AG20443 (cell line): Measurements from ENCODE around the gene STYK1.
"Not testable (repeated sequence)": the region's sequence is repeated elsewhere in the genome, so short reads cannot be mapped to it uniquely, and the experiment has no call there.

Experiments
- DNase-seq: peaks from one replicate; pipeline ENCODE4 v3.0.0; 2012; ENCODE audit warnings: low spot score, mixed read lengths

The STYK1 gene

DNA sequence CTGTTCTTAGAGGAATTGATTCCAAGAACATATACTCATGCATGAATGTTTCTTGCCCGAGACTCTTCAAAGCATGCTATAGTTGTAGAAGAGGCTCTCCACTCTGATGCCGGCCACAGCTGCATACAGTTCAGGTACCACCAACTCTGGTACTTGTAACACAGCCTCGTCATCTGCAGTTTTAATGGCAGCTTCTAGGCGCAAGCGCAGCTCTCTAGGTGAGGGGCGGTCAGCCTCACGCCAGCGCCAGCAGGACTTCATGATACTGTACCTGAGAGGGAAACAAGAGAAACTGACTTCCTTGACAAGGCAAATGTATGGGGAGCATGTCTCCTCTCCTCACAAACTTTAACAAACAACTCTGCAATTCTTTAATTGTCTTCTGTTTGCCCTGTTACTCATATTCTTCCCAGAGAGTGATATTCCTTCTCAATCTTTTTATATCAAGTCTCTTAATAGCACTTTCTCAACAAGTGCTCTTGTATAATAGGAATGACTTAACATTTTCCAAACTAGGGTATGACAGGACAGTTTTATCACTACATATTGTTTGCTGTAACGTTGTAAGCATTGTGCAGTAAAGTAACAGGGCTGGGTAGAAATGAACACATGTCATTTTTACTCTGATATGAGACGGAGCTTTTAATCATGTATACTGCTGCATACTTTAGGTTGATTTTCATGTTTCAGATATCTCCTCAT, 53.6 kb downstream of the STYK1 start:
- no peak for DNase-seq

DNA sequence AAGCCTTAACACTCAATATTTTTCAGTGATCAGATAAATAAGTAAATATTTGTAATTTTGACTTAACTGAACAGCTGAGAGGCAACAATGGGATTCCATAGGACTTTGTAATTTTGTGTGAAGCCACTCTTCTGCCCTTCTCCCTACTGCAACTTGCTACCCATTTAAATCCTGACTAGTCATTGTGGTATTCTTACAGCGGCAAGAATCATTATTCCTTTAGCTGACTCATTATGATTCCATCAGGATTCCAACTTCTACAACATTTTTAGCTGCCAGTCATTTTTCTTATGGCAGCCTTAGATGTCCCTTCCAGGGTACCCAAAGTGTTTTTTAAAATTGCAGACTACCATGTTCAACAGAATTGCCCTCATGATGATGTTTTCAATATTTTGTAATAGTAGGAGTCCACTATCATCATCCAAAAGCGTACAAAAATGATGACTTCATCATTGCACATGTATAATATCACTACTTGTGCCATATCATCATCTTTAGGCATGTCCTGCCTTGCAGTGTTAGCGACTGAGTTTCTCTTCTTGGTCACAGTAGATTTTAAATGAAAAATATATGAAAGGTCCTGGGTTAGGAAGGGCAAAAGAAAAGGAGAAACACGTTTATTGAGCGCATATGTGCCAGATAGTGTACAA, 55.4 kb downstream of the STYK1 start:
- DNase-seq, result peak; percentile 73

DNA sequence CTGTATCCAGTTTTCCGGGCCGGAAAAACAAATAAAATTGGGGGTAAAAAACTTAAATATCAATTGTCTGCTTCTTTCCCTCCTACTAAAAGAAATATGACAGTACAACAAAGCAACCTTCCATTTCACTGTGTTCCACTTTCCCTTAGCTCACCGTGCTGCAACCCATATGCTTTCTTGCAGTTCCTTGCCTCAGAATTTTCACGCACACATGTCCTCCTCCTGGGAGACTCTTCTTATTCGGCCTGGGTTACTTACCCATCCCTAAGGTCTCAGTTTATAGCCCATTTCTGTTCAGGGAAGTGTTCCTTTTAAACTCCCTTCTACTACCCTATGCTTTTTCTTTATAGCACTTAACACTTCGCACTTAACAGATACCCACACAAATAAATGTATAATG, 56.0 kb downstream of the STYK1 start:
- DNase-seq, result no peak

DNA sequence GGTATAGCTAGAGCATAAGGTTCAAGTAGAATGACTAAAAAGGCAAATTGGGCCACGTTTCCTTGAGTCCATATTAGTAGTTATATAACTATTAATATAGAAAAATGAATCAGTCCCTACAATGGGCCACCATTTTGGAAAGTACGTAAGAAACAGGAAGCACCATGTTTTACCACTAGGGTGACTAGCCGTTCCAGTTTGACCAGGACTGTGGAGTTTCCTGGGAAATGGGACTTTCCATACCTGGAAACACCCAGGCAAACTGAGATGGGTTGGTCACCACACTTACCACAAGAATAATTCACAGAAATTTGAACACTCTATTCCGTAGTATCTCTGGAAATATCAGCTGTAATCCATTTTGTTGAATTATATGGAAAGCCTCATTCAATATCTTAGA, 58.3 kb downstream of the STYK1 start:
- DNase-seq, result no peak

DNA sequence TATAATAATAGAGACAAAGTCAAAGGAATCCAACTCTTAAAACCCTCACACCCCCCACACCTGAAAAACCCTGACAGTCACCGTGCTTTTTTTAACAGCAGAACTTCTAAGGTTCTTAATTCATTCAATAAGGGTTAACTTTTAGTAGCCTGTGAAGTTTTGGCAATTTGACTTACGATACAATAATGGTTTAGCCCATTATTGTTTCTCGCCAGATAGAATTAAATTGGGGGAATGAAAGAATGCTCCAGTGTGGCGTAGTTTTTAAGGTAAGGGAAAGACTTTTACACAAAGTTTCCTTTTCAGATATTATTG, 59.8 kb downstream of the STYK1 start:
- DNase-seq, result no peak

DNA sequence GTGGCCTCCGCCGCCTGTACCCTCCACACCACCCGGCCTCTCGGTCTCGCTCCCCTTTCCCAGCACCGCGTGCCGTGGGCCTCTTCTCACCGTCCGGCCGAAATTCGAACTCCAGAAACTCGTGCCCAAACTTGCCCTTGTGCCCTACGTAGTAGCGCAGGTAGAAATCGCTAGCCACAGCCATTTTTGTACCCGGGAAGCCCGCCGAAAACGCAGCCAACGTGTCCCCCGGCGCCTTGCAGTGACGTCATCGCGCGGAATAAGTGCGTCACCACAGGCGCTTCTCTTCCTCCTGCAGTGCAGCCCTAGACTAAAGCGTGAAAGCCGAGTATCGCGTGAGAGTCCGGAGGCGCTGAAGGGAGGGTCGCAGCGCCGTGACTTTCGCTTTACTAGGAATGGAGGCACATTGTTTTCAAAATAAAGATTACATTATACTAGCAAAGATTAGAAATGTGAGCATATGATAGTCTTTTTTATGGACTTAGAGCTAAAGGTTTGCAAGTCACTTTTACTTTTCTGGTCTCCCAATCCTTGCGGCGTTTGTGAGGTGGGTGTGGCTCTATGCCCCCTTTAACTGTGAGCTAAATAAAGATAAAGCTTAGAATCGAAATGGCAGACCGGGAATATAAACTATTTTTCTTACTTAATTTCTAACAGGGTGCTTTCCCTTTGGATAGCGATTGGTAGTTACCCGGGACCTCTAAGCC, 60.4 kb downstream of the STYK1 start, which contains the start of gene MAGOHB:
Gene MAGOHB (minus strand): TSS at position 261 of the 707 bp plus-strand sequence. CDS start 77 bp downstream, at position 184.
- DNase-seq, result peak; percentile 95

DNA sequence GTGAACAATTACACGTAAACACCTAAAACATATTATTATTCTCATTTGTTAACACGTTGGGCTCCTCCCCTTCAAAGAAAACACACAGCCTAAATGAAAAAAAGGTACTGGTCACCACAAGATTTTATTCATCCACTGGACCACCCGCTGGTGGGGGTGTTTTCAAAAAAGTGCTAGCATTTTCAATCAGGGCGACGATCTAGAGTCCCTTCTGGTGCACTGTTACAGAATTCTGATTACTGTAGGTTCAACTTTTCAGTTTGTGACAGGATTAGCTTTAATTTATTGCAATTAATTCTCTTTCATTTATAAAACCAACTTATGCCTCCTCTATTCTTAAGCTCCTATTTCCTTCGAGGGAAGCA, 60.9 kb downstream of the STYK1 start:
- DNase-seq, result no peak

DNA sequence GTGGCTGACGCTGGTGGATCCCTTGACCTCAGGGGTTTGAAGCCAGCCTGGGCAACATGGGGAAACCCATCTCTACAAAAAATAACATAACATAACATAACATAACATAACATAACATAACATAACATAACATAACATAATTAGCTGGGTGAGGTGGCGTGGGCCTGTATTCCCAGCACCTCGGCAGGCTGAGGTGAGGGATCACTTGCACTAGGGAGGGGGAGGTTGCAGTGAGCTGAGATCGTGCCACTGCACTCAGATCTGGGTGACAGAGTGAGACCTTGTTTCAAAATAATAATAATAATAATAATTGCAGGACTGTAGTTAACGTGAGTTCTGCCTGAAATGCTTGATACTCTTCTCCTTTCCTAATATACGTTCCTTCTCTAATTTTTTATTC, 61.7 kb downstream of the STYK1 start:
- DNase-seq, result no peak

DNA sequence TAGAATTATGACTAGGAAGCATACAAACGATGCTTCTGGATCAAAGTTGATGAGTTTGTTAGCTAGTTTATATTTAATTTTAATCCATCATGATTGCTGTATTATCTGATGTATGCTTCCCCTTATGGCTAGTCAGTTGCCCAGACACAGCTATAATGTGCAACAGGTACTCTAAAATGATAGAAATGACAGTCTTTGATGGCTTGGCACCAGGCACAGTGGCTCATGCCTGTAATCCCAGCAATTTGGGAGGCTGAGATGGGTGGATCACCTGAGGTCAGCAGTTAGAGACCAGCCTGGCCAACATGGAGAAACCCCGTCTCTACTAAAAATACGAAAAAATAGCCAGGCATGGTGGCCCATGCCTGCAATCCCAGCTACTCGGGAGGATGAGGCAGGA, 62.6 kb downstream of the STYK1 start:
- DNase-seq, result not testable (repeated sequence)

DNA sequence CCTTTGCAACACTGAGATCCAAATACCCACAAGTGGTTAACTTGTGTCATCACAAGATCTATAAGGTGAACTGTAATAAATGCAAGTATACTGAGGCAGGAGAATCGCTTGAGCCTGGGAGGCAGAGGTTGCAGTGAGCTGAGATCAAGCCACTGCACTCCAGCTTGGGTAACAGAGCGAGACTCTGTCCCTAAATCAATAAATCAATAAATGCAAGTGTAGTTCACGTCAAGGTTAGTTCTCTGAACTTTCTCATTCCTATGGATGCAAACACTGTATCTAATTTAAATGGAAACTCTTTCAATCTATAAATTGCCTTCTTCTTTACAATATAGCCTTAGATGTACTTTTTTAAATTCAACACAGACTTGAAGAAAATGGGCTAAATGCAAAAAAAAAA, 63.7 kb downstream of the STYK1 start:
- DNase-seq, result no peak

DNA sequence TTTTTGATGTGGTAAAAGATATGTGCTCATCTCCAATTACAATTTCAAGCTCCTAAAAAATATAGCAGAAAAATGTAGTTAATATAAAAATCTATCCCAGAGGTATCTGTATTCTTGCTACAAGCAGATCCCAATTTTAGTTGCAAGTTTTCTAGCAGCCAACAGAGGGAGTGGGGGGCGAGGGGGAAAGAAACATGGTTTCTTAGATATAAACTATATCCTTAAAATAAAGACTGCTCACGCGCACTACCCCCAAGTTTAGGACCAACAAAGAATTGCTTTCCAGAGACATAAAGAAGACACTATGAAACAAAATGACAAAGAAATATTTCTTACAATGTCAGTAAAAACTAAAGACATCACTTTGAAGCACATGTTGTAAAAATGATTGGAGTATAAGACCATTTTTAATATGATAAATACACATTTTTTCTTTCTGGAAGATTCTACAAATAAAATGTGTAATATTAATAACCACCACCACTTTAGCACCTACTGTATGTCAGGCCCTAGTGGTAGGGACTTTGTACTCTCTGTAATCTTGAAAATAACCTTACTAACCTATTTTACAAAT, 65.9 kb downstream of the STYK1 start:
- DNase-seq, result peak; percentile 16

DNA sequence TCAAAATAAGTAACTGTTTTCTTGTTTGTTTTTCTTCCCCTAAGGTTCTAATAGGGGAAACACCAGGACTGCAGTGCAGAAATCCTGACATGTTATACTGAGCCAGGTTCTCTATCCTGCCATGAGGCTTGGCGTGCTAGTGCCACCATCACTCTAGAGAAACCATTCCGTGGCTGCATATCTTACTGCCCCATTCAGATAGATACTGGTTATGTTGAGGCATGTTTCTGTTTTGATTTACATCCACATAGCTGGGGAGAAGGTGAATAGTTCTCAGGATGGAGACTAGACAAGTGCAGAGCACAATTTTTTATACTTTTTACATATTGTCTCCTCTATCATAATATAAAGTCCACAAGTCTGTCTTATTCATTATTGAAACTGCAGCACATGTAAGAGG, 72.0 kb downstream of the STYK1 start:
- DNase-seq, result no peak

DNA sequence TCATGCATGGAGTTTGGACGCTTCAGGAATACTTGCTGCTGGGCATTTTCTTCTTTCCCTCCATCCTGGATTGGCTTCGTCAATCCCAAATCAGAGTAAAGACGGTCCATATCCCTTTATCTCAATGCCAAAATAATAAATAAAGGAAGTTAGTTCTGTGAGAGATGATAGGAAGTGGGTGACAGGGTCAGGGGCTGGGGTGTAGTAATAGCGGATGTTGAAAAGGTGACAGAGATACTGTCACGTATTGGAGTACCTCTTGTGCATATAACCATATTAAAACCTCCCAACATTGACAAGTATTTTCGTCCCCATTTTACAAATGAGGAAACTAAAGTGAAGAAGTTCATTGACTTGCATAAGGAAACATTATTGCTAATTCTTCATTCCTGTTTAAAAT, 72.9 kb downstream of the STYK1 start:
- no peak for DNase-seq

DNA sequence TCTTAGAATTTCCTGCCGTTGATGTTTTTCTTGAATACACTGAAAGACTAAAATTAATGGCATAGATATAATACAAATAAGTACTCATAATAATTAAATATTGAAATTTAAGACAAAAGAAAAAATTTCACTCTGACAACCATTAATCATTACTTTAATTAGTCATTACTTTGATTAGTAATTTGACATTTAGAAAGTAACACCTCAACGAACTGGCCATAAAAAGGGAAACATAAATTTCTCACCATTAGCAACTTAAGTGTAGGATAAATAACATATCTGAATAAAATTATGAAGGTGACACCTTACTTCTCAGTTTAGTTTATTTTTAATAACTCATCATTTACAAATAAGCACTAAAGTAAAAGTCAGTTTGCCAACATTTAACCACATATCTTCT, 78.0 kb downstream of the STYK1 start:
- no peak for DNase-seq

DNA sequence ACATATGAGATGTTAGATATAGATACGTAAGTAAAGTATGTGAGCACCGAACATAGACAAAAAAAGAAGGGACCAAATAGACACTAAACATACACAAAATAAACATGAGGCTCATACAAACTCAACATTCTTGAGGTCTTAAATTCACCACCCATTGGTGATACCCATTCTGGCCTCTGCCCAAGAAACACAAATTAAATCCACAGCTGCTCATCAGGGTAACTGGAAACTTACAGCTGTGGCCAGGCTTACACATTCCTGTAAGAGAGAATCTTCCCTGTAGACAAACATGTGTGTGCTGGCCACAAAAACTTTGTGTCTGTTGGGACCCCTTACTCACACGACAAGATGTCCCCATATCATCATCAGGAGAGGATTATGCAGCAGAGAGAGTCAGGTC, 82.9 kb downstream of the STYK1 start:
- DNase-seq, result no peak

DNA sequence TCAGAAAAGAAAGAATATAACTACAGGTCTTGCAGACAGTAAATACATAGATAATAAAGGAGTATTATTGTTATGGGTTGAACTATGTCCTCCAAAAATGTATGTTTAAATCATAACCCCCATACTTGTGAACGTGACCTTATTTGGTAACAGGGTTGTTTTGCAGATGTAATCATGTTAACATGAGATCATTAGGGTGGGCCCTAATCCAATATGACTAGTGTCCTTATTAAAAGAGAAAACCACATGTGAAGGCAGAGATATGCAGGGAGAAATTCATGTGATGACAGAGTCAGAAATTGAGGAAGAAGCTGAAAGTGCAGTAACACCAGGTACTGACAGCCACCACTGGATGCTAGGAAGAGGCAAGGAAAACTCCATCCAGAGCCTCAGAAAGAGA, 89.4 kb downstream of the STYK1 start:
- DNase-seq, result no peak

DNA sequence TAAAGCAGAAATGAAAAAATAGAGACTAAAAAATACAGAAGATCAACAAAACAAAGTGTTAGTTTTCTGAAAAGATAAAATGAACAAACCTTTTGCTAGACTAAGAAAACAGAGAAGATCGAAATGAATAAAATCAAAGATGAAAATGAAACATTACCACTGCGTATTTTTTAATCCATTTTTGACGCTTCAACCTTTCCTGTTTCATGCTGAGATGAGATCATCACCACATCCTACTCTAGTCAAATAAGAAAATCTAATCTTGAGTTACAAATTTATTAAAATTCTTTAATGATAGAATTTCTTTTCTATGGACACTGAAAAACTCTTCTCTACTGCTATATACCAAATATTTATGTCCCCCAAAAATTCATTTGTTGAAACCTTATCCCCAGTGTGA, 91.1 kb downstream of the STYK1 start:
- DNase-seq, result no peak

DNA sequence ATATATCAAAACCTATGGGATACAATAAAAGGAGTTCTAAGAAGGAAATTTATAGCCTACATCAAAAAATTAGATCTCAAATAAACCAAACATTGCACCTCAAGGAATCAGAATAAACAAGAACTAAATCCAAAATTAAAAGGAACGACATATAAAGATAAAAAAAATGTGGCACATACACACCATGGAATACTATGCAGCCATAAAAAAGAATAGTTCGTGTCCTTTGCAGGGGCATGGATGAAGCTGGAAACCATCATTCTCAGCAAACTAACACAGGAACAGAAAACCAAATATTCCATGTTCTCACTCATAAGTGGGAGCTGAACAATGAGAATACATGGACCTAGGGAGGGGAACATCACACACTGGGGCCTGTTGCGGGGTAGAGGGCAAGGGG, 91.7 kb downstream of the STYK1 start:
- not testable (repeated sequence) for DNase-seq

DNA sequence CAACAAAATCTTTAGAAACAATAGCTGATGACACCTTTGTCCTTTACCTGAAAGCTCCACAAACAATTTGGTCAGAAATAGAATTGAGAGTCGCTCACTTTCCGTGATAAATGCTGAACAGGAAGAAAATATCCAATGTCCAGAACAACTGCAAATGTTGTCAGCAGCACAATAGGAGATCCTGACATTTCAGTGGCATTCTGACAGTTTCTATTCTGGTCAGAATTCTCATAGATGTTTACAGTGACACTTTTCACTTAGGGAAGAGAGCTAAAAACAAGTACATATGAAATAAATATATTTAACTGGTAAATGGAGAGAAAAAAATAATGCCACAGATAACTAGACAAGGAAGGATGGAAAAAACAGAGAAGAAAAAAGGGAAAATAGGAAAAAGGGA, 99.5 kb downstream of the STYK1 start:
- no peak for DNase-seq

DNA sequence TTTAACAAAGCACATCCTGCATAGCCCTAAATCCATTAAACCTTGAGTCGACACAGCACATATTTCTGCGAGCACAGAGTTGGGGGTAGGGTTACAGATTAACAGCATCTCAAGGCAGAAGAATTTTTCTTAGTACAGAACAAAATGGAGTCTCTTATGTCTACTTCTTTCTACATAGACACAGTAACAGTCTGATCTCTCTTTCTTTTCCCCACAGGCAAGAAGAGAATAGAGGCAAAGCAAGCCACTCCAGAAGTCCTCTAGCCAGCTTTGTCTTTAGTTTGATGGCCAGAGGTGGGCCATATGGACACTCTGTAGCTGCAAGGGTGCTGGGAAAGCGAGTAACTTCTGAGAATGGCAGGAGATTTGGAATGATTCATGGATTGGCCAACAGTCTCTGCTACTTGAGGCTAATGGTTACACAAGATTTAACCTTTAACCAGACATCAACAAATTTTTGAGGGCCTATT, 101.8 kb downstream of the STYK1 start:
- DNase-seq, result peak; percentile 69

DNA sequence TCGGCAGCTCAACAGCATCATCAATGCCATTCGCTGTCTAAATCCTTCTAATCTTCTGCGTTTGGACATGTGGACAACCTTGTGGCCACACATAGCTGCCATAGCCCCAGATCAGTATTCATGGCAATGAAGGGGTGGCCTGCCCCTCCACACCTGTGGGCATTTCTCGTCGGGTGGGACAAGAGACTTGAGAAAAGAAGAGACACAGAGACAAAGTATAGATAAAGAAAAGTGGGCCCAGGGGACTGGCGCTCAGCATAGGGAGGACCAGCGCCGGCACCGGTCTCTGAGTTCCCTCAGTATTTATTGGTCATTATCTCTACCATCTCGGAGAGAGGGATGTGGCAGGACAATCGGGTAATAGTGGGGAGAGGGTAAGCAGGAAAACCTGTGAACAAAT, 102.7 kb downstream of the STYK1 start:
- DNase-seq, result no peak
